ENCODE data around the gene LGALS16.
"Not testable (repeated sequence)": the region's sequence is repeated elsewhere in the genome, so short reads cannot be mapped to it uniquely, and the experiment has no call there.

The LGALS16 gene

GRCh38 chr19:39655613-39656012, at the start of gene LGALS16:
TSS of gene LGALS16 (plus strand) at chr19:39655913. CDS start at chr19:39655962, 49 bp downstream.
- DNase-seq, result no peak

GRCh38 chr19:39607021-39607420, 48.7 kb upstream of the LGALS16 start:
- DNase-seq, result no peak

DNA sequence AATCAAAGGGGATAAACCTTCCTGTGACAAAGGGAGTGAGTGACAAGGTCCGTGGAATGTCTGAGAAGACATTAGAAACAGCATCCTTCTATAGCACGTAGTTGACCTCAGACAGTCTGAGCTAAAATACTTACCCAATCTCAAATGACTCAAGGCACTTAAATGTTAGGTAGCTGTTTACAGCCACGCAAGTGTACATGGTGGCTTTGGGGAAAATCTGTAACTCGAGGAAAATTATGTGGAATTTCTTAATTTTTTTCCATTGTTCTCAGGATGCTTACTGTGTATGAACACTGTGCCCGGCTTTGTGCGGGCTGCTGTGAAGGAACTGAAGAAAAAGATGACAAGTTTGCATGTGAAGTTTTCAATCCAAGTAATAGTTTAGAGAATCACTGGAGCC, 48.2 kb upstream of the LGALS16 start:
- DNase-seq, result no peak

DNA sequence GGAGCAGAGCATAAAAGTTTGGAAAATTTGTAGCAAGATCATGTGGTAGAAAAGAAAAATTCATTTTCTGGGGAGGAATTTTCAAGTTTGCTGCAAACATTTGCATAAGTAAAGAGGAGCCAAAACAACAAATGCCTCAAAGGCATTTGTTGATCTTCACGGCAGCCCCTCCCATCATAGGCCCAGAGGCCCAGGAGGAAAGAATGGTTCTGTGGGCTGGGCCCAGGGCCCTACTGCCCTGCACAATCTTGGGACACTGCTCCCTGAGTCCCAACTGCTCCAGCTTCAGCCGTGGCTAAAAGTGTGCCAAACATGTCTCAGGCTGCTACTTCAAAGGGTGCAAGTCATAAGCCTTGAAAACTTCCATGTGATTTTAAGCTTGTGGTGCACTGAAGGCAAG, 42.1 kb upstream of the LGALS16 start:
- no peak for DNase-seq

DNA sequence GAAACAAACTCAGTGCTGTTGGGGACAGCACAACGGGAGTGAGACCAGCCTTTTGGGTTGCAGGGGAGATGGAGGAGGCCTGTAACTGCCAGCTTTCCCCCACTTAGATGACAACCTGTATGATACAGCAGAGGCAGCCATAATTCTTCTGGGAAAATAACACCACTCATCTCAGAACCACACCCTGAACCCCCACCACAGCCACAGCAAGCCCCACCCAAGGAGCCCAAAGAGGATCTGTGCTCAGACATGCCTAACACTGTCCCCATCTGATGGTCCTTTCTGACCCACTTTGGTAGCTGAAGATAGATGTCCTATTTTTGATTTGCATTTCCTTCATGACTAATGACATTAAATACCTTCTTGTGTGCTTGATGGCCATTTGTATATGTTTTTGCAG, 38.0 kb upstream of the LGALS16 start:
- no peak for DNase-seq

GRCh38 chr19:39623946-39624345, 31.8 kb upstream of the LGALS16 start:
- no peak for DNase-seq

- DNase-seq, result peak; percentile 16
Measured at GRCh38 chr19:39627631-39628030, 28.1 kb upstream of the LGALS16 start.

DNA sequence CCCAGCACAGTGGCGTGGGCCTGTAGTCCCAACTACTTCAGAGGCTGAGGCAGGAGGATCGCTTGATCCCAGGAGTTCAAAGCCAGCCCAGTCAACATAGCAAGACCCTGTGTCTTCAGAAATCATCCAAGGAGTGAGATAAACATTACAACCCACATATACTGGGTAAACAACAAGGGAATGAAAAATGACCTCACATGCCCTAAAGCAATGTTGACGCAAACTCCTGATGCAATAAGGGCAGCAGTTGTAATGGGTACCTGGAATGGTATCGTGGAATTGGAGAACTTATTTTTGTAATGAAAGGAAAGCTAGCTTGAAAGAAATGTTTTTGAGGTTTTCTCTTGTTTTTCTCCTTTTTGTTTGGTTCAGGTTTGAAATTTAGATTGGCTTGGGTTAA, 24.5 kb upstream of the LGALS16 start:
- peak; percentile 9 for DNase-seq

DNA sequence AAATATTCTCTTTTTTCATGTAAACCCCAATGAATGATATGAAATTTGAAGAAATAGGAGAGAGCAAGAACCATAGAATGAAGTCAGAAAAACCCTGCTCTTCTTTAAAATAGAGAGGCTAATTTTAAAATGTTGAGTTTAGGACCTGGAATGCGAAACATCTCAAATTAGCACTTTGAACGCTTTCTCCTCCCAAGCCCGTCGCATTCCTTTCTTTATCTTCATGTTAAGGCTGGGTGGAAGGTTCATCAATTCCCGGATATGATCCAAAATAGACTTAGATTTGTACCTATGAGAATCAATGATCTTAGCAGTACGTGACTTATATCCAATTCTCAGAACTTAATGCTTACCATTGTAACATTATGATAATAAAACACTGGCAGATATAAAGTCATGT, 24.1 kb upstream of the LGALS16 start:
- no peak for DNase-seq

GRCh38 chr19:39637891-39638290, 17.8 kb upstream of the LGALS16 start:
- DNase-seq, result no peak

DNA sequence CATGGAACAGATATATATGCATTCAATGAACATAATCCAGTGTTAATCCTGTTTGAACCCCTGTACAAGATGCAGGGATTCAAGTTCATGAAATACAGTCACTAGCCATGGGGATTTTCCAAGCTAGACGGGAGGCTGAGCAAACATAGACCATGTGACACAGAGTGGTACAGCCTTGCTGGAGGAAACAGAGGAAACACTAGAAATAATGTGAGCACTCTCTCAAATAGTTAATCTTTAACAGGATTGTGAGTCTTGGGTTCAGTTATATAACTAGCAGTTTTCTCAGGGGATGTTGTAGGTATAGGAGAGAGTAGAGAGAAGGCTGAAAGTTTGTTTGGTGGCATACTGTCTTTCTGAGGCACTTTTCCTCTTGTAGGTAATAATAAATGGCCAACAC, 13.9 kb upstream of the LGALS16 start:
- DNase-seq, result no peak

GRCh38 chr19:39643591-39643990, 12.1 kb upstream of the LGALS16 start:
- DNase-seq, result no peak

- no peak for DNase-seq
Measured at GRCh38 chr19:39645800-39646411, 9.8 kb upstream of the LGALS16 start.

DNA sequence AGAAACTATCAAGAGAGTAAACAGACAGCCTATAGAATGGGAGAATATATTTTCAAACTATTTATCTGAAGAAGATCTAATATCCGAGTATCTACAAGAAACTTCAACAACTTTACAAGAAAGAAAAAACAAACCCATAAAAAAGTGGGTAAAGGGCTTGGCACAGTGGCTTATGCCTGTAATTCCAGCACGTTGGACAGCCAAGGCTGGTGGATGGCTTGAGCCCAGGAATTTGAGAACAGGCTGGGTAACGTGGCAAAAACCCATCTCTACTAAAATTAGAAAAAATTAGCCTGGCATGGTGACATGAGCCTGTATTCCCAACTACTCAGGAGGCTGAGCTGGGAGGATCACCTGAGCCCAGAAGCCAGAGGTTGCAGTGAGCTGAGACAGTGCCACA, 7.8 kb upstream of the LGALS16 start:
- no peak for DNase-seq

GRCh38 chr19:39659791-39660190, 4.1 kb downstream of the LGALS16 start:
- DNase-seq, result no peak

DNA sequence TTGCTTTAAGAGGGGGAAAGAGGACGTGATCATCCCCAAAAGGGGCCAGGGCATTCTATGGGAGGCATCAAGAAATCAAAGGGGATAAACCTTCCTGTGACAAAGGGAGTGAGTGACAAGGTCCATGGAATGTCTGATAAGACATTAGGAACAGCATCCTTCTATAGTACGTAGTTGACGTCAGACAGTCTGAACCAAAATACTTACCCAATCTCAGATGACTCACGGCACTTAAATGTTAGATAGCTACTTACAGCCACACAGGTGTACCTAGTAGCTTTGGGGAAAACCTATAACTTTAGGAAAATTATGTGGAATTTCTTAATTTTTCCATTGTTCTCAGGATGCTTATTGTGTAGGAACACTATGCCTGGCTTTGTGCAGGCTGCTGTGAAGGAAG, 4.9 kb downstream of the LGALS16 start:
- DNase-seq, result no peak

GRCh38 chr19:39661565-39661964, 5.9 kb downstream of the LGALS16 start:
- no peak for DNase-seq

DNA sequence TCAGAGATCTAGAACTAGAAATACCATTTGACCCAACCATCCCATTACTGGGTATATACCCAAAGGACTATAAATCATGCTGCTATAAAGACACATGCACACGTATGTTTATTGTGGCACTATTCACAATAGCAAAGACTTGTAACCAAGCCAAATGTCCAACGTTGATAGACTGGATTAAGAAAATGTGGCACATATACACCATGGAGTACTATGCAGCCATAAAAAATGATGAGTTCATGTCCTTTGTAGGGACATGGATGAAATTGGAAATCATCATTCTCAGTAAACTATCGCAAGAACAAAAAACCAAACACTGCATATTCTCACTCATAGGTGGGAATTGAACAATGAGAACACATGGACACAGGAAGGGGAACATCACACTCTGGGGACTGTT, 14.1 kb downstream of the LGALS16 start:
- DNase-seq, result not testable (repeated sequence)

DNA sequence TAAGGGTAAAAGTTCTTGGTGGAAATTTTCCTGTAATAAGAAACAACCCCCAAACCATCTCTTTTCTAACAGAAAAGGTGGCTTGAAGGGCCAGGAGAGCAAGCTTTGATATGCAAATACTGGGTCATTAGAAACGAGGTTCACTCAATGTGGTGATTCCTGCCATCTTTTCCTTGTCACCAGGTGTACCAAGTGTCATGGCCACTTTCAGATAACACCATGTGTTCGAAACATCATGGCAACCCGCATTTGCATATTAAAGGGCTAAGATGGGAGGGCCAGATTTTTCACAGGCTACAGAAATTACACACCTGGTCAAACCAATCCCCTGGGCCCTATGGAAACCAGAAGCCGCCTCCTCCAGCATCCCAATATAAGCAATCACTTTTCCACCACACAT, 15.3 kb downstream of the LGALS16 start:
- no peak for DNase-seq

DNA sequence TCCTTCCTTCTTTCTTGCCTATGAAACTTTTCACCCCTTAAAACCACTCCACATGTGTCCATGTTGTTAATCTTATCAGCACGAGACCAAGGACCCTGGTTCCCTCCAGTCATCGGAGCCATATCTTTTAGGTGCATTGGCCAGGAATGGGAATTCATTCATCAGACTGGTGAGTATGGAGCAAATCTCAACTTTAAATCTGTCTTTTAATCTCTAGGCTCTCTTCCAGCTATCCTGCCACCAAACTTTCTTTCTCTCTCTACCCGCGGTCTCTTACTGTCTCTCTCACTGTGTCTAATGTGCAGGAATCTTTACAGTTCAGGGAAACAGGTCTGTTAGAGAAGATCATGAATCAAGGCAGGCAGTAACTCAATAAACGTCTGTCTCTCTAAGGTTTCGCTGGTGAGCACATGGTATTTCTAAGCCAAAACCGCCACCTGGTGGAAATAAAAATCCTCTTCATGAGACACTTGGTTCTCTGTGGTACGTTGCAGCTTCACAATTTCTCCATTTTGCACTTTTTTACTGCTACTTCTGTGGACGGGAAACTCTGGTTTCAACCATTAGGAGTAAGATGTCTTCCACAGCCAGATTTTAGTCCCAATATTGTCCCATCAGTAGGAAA, 16.1 kb downstream of the LGALS16 start:
- DNase-seq, result peak; percentile 69

DNA sequence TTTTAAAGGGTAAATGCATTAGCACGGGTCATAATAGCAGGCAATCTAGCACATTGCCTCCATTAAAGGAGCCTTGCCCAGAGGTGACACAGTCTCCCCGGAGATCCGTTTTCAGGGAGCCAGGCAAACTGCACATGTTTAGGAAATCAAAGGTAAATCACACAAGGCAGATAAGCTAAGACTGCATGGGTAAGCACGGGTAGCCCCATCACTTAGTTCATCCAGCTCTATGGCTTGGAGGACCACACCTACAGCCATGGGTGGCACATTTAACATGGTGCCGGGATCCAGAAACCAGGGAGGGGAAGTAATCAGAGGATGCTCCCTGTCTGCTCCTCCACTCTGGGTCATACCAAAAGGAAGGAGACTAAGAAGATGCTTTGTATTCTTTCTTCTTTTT, 16.8 kb downstream of the LGALS16 start:
- no peak for DNase-seq

GRCh38 chr19:39673862-39674261, 18.1 kb downstream of the LGALS16 start:
- DNase-seq, result peak; percentile 6

GRCh38 chr19:39676004-39676403, 20.3 kb downstream of the LGALS16 start:
- DNase-seq, result no peak

DNA sequence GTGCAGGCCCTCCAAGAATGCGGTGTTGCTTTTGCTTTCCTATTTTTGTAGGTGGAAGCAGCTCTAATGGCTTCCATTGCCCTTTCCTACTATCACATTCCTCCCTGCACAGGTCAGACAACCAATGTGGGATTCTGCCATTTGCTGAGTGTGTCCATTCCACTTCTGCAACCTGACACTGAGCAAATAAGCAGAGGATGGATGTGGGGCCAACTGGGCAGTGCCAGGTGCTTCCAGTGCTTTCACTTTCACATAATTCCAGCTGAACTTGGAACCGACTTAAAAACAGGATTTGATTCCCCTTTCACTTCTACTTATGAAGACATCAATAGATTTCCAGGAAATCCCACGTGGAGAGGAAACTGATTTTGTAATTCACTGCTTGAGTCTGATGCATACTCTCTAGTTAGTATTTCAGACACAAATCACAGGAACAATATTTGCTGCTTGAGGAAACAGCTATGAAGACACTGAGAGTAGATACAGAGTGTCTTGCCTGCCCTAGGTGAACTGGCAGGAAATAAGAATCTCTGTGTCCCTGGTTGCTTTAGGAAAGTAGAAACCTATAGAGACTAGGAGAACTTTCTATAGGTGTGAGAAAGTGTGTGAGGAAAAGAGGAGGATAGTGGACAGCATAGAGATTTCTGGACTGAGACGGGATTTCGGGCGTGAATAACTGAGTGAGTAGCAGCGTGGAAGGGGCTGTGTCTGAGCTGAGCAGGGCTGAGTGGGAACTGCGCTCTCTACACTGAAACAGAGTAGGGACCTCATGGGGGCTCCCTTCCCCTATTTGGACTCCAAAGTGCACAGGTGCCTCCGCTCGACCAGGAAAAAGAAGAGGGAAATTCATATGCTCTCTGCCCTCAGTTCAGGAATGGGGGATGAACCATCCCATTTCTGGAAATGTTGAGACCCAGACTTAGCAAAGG, 22.5 kb downstream of the LGALS16 start:
- DNase-seq, result peak; percentile 87

Data from NCI-H2029 (cell line).